ENCODE results near the gene MYO16.
A peak's percentile ranks its signal among the peaks of the same experiment; 100 is the strongest.
"Not testable (repeated sequence)": the region's sequence is repeated elsewhere in the genome, so short reads cannot be mapped to it uniquely, and the experiment has no call there.

The MYO16 gene

DNA sequence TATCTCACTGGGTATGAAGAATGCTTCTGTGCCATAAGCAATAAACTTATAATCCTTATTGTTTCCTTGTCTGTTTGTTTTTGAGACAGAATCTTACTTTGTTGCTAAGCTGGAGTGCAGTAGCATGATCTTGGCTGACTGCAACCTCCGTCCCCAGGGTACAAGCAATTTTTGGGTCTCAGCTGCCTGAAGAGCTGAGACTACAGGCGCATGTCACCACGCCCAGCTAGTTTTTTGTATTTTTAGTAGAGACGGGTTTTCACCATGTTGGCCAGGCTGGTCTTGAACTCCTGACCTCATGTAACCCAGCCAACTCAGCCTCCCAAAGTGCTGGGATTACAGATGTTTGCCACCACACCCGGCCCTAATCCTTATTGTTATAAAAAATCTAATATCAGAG is 112.5 kb downstream of the MYO16 start:
- no peak for DNase-seq (ENCODE audit: insufficient read length, low spot score)
- FAIRE-seq = no peak

DNA sequence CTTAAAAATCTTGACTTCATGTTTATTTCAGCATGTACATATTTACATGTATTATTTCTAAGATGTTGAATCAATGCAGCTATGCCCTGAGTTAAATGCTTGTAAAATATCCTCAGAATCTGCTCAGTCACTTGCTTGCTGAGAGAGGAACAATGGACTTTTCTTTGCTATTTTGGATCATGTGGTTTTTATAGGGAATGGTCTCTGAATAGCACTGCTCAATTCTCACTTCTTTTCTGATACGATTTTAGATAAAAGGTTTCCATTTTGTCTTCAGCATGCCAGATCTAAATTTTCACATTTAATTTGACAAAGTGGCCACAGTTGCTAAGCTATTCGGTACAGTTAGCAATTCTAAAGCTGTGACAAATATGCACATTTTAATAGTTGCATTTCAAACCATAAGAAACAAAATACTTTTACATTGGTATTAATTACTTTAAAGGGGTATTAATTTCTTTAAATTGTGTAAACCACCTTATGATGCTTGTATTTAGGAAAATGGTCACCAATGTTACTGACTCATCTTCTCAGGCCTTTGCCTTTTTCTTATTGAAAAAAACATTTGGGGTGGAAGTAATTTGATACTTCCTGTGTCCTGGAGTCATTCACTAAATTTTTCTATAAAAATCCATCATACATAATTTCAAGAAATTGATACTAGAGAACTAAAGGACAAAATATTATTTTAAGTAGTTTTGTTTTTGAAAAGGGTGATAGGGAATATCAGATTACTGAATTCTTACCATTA is 113.5 kb downstream of the MYO16 start:
- FAIRE-seq (no peak), DNase-seq (ENCODE audit: insufficient read length, low spot score) (no peak)

DNA sequence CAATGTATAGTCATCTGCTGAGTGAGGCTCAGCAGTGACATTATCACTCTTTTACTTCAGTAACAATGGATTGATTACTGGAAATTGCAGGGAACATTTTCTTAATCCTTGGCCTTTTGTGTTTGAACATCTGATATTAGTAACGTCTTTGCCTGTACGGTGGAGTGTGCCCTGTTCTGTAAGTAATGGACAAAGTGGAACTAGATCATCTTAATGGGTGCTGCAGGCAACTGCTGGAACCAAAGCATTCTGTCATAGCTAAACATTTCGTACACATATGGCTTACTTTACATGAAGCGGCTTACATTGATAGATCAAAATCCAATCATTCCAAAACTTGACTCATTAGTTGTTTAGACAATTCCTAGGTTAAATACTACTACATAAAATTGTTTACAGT is 114.1 kb downstream of the MYO16 start:
- no peak for FAIRE-seq
- no peak for DNase-seq (ENCODE audit: insufficient read length, low spot score)

DNA sequence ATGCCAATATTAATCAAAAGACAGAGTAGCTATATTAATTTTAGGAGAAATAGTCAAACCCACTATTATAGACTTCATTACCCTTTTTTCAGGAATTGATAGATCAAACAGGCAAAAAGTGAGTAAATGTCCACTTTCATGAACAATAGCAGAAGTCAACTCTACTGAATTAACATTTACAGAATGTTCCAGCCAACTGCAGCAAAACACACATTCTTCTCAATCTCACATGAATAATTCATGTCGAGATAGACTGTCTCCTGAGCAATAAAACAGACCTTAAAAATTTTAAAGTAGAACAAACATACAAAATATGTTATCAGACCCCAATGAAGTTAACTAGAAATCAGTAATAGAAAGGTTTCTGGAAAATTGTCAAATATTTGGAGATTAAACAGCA is 118.4 kb downstream of the MYO16 start:
- no peak for FAIRE-seq

DNA sequence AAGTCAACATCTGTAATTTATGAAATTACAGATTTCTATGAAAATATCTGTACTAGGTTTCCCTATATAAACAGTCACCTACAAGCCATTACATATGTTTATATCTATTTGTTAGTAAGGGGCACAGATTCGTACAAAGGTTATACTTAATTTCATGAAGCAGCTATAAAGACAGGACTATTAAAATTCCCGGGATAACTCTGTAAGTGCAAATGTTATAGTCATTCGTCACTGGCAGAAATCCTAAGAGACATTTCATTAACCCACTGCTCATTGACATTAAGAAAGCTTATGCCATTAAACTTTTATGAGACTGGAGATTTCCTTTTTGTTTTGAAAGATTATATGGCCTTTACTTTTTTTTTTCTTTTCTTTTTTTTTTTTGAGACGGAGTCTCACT is 122.9 kb downstream of the MYO16 start:
- FAIRE-seq = no peak

More for the DNA sequence above, 118.4 kb downstream of the MYO16 start:
- DNase-seq (ENCODE audit: insufficient read length, low spot score) = no peak

DNA sequence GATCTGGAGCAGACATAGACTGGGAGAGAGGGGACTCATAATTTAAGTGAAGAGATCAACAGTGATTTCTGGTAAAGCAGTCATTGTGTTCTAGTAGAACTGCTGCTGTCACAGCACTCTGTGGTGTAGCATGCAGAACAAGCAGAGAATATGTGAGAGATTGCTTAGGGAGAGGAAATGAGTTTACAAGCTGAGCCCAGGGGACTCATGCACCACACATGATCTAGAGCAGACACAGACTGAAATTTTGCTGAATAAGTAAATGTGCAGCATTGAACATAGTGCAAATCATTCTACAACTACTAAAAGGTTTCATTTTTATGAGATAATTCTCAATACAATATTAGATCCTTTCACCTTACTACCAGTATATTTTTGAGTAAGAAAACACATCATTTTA is 125.7 kb downstream of the MYO16 start:
- DNase-seq (ENCODE audit: insufficient read length, low spot score) (no peak), FAIRE-seq (no peak)

More for the DNA sequence above, 122.9 kb downstream of the MYO16 start:
- DNase-seq (ENCODE audit: insufficient read length, low spot score) = no peak

DNA sequence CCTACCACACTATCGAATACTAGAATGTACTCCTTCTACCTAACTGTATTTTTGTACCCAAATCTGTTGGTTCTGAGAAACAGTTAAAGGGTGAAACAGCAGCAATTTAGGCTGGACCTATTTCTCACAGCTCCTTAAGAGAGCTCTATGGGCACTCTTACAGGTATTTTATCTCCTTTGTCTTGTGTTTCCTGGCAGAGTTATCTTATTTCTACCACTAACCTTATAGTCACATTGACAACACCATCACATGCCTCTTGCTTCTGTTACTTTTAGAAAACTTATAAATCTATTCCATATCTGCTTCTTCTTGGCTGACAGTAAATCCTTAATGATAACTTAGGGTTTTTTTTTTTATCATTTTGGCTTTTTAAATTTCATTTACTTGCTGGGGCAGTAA is 130.7 kb downstream of the MYO16 start:
- no peak for DNase-seq (ENCODE audit: insufficient read length, low spot score)
- no peak for FAIRE-seq

DNA sequence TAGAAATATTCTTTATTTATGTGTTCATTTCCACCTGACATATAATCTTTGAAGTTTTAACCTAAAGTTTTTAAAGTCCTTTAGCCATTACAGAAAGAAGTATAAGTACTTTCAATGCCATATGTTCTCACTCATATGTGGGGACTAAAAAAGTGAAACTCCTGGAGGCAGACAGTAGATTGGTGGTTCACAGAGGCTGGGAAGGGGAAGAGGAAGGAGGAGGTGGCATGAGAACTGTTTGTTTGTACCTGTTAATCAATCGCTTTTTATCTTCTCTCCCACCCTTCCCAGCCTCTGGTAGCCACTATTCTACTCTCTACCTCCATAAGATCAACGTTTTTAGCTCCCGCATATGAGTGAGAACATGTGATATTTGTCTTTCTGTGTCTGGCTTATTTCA is 131.1 kb downstream of the MYO16 start:
- DNase-seq (ENCODE audit: insufficient read length, low spot score) (no peak), FAIRE-seq (no peak)

DNA sequence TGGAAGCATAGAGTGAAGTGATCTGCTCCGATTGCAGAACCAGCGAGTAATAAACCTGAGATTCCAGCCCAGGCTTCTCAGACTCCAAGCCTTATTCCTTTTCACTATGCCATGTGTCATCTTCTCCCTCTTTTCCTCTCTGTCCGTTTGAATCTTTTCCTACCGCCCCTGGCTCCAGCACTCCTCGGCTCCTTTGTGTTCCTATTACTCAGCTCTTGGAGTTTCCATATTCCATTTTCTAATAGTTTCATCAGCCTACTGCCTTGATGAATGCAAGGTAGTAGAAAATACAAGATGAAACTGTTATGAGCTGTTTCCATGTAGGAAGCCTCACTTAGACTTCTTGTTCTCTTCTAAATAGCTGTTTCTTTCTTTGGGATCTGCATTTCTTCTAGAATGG is 138.6 kb downstream of the MYO16 start:
- no peak for FAIRE-seq
- DNase-seq (ENCODE audit: insufficient read length, low spot score) = no peak

DNA sequence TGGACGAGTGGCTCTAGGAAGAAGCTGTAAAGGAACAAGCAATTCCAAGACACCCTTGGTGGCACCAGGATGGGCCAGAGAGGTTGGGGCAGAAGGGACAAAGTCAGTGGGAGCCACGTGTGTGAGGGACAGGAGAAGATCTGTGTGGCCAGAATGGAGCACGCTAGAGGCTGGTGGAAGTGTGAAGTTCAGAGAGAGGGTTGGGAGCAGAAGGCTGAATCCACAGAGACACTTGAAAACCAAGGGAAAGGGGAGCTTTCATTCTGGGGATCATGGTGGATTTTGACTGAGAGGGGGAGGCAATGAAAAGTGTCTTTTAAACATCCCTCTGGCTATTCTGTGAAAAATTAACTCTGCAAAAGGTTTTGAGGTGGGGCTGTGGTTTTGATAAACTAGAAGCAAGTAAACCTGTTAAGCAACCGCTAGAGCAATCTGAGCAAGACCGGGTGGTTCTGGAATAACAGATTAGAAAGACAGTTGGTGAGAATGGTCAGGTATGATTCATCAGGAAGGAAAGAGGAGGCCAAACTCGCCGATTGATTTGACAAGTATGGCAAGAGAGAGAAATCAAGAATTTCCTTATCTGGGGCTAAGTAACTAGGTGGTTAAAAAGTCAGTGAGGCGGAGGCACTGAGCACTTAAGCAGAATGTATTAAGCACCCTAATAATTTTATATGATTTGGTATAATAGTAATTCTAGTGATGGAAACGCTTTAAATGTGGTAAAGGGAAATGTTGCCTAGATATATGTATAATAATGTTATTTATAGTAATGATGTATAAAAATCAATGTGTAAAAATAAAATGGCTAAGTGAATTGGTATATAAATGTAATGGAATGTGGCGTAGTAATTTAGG is 140.0 kb downstream of the MYO16 start:
- FAIRE-seq = no peak
- no peak for DNase-seq (ENCODE audit: insufficient read length, low spot score)

DNA sequence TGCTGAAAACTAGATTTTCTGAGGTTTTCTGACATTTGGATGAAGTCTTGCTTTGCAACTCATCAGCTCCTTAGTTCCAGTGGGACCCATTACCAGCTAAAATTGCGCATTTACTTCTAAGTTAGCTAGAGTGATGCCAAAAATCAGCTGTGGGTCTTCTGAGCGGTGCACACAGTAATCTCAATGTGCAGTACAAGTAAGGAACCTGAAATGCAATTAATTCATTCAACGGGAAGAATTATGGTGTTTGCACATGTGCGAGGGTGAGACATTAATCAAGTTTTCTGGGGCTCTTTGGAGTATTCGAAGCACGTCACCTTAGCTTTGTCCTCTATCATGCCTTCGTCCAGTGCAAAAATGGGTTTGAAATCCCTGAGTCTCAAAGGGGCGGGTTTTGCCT is 146.2 kb downstream of the MYO16 start:
- FAIRE-seq = no peak
- DNase-seq (ENCODE audit: insufficient read length, low spot score) = no peak

DNA sequence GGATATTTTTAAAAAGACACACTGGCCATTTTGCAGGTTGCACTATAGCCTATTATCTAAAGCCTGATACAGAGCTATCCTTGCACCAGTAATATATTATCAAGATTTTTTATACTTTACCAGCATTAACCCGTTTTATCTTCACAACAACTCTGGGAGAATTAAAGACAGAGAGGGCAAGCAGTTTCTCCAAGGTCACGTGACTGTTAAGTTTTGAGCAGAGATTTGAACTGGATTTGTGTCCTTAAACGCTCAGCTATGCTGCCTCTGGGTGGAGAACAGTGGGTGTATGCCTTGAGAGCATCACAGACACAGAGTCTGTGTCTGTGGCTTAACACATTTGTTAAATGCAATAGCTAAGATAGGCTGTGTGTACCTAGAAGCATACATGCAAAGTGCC is 147.2 kb downstream of the MYO16 start:
- no peak for FAIRE-seq
- DNase-seq (ENCODE audit: insufficient read length, low spot score) = no peak

DNA sequence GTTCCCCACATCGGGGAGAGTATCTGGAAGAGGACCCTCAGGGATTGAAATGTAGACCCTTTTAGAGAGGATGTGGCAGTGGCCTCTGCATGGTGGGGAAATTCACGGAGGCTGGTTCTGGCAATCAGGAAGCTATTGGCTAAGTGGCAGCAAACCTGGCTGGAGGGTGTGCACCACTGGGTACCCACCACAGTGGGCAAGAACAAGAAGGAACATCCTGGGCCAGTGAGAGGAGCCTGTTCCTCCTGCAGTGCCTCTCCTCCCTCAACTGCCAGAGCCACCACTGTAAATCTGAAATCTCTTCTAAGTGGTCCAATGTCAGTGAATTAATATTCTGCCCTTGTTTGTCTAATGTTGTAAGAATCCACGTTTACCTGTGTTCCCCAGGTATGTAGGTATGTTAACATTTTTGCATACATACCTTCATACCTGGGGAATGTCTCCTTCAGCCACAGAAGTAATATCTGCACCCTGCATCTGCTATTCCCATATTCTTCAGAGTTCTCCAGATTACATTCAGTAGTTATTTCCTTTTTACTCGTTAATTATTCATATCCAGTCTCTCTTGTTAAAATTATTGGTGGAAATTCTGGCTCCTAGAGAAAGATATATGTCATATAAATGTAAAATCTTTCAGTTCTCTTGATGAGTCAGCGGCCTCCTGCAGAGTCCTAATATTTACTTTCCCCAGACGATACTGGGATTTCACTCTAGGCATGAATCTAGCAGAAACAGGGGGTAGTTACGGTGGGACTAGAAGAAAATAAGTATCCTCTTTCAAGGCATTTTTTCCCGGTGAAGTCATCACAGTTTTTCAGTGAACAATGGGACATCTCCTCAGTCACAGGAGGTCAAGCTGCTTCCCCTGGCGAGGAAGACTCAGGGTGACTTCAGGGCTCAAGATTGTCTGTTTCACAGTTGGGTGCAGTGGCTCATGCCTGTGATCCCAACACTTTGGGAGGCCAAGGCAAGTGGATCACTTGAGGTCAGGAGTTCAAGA is 148.3 kb downstream of the MYO16 start:
- no peak for FAIRE-seq

DNA sequence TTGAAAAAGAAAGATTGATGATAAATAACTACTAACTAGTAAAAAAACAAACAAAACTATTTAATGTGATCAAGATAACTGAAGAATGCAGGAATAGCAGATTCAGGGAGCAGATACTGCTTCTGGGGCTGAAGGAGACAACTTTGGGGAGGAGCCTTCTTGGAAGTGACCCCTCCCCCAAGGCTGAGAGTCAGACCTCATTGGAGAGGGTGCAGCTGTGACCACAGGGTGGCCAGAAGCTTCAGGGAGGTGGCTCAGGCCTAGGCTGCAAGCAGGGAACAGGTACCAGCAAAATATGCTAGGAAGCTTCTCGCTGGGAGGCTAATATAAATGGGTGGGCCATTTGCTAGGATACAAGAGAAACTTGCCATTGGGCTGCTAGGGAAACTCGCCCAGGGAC is 149.9 kb downstream of the MYO16 start:
- DNase-seq (ENCODE audit: insufficient read length, low spot score) (no peak), FAIRE-seq (no peak)

More for the DNA sequence above, 148.3 kb downstream of the MYO16 start:
- peak; percentile 22 for DNase-seq (ENCODE audit: insufficient read length, low spot score)

DNA sequence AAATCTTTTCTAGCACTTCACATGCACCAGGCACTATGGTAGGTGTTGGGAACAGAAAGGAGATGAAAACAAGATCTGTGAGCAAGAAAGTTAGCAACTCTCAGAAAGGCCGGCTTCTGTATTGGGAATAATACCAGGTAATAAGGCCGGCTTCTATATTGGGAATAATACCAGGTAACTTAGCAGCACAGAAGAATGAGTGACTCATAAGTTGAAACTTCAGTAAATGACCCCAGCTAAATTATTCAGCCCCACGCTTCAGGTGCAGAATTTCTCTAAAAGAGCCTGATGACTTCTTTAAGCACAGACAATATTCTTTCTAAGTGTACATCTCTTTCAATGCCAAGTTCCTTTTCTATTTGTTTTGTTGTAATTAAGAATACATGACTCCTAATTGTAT is 151.3 kb downstream of the MYO16 start:
- FAIRE-seq = no peak
- DNase-seq (ENCODE audit: insufficient read length, low spot score) = no peak

DNA sequence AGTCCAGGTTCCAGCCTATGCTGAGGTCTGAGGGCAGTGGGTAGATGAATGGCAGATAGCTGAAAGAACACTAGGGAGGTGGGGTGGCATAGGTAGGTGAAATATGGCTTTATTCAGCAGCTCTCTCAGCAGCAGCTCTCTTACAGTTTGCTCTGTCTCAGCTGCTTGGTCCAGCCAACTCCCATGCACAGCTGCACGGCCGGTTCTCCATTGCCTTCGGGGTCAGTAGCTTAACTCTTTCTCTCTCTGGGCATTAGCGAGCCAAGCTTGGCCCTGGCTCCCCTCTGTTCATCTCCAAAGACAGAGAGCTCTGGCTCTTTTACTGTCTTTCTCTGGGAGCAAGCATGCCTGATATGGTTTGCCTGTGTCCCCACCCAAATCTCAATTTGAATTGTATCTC is 151.9 kb downstream of the MYO16 start:
- DNase-seq (ENCODE audit: insufficient read length, low spot score) (no peak), FAIRE-seq (no peak)

DNA sequence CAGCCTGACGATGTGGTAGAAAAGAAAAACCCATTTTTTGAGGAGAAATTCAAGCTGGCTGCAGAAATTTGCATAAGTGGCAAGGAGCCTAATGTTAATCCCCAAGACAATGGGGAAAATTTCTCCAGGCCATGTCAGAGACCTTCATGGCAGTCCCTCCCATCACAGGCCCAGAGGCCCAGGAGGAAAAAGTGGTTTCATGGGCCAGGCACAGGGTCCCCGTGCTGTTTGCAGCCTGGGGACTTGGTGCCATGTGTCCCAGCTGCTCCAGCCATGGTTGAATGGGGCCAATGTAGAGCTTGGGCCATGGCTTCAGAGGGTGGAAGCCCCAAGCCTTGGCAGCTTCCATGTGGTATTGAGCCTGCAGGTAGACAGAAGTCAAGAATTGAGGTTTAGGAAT is 153.1 kb downstream of the MYO16 start:
- FAIRE-seq = not testable (repeated sequence)

DNA sequence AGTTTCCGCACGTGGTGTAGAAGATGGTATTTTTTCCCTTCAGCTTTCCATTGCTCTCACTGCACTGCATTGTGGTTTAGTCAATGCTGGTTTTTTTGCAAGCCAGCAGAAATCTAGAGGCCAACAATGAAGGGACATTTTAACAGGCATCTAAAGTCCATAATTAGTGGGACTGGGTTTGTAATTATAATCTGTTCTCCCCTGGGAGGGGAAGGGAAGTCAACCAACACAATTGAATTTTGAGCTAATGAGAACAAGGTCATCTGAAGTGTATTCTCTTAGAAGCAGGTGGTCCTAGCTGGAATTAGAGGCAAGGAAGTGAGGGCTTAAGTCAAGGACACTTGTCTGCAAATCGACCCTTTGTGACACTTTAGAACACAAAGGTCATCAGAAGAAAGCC is 156.4 kb downstream of the MYO16 start:
- FAIRE-seq (no peak), DNase-seq (ENCODE audit: insufficient read length, low spot score) (no peak)

More for the DNA sequence above, 153.1 kb downstream of the MYO16 start:
- DNase-seq (ENCODE audit: insufficient read length, low spot score) = not testable (repeated sequence)

DNA sequence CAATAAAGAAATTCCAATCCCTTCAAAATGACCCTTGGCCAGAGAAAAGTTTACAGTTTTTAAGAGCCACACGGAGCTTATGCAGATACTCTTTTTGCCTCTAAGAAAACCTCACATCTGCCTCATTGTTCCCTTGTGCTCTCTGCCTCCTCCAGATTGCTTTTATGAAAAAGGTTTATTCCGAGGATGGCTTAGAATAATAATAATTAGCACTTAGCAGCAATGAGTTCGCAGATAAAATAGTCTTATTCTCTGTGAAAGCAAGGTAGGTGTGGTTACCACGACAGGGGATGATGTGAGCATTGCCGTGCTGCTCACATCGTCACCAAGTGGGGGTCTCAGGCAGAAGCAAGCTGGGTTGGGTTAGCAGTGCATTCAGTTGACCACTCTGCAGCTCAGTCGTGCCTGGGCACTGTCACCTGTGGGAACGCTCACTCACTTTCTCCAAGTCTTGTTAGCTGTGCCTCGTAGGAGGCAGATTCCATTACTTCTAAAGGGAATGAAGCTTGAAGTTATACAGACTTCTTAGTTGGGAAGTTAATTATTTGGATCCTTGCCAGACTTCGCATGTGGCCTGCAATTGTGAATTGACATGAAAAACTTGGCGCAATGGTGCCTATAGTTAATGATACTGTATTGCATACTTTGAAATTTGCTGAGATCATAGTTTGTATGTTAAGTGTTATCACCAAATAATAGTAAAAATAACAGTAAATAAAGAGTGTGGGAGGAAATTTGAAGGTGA is 157.2 kb downstream of the MYO16 start:
- no peak for FAIRE-seq

More for the DNA sequence above, 157.2 kb downstream of the MYO16 start:
- no peak for DNase-seq (ENCODE audit: insufficient read length, low spot score)

Data from HTR-8/SVneo (cell line).